GM20000 (cell line): ENCODE data around the gene GNPNAT1.

Source experiments
- DNase-seq: peaks from one replicate; pipeline ENCODE4 v3.0.0; 2012; ENCODE audit warnings: low spot score
- TF ChIP-seq, protein P1 (sequence below): IDR thresholded peaks from 2 replicates; pipeline ENCODE4 v1.5.1; 2012; ENCODE audit warnings: mild to moderate bottlenecking, control low read depth; ENCODE audit errors: extremely low read depth, missing control alignments

GNPNAT1 gene

DNA sequence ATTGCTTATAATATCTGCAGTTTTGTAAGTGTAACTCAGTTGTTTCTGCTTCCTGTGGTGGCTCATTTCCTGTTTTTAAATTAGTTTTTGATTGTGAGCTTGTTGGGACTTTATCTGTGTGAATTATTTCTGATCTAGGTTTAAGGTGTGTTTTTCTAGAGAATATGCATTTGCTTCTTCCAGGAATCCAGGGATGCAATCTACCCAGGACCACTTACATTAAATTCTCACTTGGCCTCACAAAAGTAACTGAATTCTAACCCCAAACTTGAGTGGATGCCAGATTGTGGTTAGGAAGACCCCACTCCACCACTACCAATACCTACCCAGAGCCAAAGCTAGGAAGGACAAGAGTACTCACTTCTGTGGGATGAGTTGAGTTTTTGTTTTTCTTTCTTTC, 49.5 kb downstream of the GNPNAT1 start:
- no peak for DNase-seq
- TF ChIP-seq, protein P1, sequence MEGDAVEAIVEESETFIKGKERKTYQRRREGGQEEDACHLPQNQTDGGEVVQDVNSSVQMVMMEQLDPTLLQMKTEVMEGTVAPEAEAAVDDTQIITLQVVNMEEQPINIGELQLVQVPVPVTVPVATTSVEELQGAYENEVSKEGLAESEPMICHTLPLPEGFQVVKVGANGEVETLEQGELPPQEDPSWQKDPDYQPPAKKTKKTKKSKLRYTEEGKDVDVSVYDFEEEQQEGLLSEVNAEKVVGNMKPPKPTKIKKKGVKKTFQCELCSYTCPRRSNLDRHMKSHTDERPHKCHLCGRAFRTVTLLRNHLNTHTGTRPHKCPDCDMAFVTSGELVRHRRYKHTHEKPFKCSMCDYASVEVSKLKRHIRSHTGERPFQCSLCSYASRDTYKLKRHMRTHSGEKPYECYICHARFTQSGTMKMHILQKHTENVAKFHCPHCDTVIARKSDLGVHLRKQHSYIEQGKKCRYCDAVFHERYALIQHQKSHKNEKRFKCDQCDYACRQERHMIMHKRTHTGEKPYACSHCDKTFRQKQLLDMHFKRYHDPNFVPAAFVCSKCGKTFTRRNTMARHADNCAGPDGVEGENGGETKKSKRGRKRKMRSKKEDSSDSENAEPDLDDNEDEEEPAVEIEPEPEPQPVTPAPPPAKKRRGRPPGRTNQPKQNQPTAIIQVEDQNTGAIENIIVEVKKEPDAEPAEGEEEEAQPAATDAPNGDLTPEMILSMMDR: no peak

DNA sequence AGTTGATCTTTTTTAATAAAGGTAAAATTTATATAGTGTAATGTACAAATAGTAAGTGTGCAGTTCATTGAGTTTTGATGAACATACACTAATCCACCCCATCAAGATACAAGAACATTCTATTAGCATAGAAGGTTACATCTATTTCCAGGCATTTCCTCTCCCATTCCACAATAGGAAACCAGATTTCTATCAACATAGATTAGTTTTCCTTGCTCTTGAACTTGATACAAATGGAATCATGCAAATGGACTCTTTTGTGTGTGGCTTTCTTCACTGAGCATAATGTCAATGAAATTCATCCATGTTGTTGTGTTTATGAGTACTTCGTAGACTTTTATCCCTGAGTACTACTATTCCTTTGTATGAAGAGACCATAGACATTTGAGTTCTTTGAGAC, 50.7 kb downstream of the GNPNAT1 start:
- TF ChIP-seq, protein P1: no peak
- no peak for DNase-seq

DNA sequence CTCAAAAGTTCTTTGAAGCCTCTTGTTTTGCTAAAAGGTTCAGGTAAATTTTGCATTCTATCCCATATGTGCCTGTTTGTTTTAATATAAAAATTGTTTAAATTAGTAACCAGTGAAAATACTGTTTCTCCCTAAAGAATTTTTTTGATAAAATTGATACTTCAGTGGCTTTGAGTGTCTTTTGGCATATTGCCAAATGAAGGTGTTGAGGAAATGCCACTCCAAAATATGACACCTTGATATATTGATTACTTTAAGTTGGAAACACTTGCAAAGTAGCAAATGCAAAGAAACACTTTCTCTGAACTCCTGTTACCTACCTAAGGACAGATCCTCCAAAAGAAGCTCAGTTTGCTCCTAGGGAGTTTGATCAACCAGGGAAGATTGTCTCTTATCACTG, 53.0 kb downstream of the GNPNAT1 start:
- TF ChIP-seq, protein P1: no peak
- no peak for DNase-seq

DNA sequence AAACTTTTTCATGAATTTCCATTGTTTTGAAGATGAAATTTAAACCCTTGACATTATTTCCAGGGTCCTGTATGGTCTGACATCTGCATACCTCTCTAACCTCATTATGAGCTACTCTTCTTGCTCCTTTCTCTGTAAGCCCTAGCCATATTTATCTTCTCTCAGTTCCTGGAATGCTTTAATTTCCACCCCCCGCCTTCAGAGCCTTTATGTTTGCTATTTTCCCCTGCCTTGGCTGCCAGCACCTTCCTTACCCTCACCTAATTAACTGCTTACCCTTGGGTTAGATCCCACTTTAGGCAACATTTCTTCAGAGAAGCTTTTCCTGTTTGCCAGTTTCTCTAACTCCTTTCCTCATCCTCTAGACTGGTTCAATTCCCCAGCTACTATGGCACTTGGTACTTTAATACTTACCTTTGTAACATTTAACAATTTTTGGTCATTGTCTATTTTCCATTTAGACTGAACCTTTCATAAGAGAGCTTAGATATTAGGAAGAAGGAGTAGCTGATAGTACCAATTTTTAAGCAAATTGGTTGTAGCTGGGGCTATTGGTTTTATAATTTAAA, 55.4 kb downstream of the GNPNAT1 start:
- no peak for DNase-seq
- TF ChIP-seq, protein P1: no peak

DNA sequence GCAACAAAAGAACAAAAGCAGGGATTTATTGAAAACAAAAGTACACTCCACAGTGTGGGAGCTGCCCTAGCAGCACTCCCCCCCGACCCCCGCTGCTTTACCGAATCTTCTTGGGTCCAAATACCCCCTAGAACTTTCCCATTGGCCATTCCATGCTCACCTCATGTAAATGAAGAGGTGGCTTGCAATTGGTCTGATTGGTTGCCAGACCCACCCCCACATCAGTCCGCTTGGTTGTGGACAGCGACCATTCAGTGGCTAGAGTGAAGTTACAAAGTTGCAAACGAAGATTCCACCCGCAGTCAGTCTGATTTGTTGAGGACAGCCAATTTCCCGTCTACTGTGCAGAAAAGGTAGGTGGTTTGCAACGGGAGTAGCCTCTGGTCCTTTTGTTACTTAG, 57.6 kb downstream of the GNPNAT1 start:
- TF ChIP-seq, protein P1: no peak

DNA sequence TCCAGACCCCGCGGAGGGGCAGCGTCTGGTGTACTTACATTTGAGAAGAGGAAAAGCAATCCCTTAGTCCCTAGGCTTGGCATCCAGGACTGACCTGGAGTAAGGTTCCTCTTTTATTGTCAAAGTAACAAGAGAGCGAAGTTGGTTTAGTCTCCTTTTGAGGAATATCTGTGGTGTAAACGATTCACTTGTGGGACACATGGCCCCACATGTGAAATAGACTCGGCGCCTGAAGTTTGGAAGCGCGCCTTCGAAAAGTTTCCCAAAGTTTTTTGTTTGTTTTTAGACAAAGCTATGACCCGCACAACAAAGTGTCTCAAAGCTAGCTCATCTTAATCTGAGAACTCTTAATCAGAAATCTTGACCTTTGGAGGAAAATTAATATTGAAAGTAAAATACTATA, 60.7 kb downstream of the GNPNAT1 start:
- TF ChIP-seq, protein P1: no peak
- DNase-seq: no peak

More for the DNA sequence above, 57.6 kb downstream of the GNPNAT1 start:
- DNase-seq: no peak

DNA sequence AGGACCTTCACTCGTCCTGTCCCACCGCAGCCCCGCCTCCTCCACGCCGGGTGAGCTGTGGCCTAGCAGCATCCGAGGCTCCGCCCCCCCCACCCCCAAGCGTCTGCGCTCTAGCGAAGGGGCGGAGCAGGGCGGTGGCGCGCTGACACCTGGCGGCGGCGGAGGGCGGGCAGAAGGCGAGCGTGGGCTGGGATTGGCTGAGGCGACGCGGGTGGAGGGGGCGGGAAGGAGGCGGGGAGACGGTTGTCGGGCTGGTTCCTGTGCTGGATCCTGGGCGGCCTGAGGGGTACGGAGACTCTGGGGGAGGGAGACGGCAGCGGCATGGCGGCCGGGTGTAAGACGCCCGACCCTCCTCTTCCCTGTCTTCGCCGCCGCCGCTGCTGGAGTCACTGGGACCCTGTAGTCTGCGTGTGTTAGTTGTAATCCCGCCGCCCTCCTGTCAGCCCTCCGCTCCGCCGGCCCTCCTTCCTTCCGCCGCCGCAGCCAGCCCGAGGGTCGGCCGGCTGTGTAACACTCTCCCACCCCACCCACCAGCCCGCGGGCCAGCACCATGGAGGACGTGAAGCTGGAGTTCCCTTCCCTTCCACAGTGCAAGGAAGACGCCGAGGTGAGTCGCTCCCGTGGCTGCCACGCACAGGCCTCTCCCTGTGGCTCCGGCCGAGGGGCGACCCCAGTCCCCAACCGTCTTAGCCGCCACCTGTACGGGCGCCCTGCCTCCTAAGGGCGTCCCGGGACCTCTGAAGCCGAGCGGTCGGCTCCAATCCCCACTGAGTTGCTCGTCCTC, 61.3 kb downstream of the GNPNAT1 start, which contains the start of gene STYX:
TSS of gene STYX (plus strand) at position 242 of the 784 bp plus-strand sequence. CDS start at position 551, 309 bp downstream.
- peak; percentile 92 for DNase-seq
- TF ChIP-seq, protein P1: no peak
